Gastrocnemius medialis (tissue), 4 donors: ENCODE results near the gene FANCD2.

ENCODE experiments used
- POLR2A ChIP-seq, 2 donors: fragments of 450-650 bp; IDR thresholded peaks; one replicate each; pipeline ENCODE4 v1.6.1; 2017; ENCODE audit warnings: antibody characterized with exemption in 2 of 2, mild to moderate bottlenecking in 2 of 2, moderate library complexity in 2 of 2
- TF ChIP-seq, protein P1 (sequence below), 5 experiments: fragments of 450-650 bp in 3 of 5; fragments of 200-600 bp in 2 of 5; sonication (generic) in 2 of 5; IDR thresholded peaks in 4 of 5; conservative IDR thresholded peaks in 1 of 5; 1 replicate in 4 of 5; 2 replicates in 1 of 5; pipeline ENCODE4 v1.5.1; 2016 to 2019; ENCODE audit warnings: antibody characterized with exemption in 5 of 5, mild to moderate bottlenecking in 3 of 5, moderate library complexity in 3 of 5

DNA sequence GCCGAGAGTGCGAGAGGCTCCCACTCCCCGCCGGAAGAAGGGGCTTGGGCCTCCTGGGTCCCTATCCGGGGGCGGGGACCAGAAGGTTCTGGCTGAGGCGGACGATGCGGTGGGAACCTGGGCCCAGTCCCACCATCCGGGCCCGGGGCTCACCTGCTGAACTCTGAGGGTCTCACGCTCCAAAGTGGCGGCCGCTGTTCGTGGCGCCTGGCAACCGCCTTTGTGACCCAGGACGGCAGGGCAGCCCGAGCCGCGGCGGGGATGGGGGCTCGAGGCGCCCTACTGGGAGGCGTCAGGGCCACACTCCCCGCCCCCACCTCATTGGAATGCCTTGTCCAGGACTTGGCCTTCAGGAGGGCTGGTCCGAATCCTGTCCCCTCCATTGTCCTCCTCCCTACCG lies 81.9 kb downstream of the FANCD2 start, which contains the start of gene FANCD2OS:
- TF ChIP-seq, protein P1, sequence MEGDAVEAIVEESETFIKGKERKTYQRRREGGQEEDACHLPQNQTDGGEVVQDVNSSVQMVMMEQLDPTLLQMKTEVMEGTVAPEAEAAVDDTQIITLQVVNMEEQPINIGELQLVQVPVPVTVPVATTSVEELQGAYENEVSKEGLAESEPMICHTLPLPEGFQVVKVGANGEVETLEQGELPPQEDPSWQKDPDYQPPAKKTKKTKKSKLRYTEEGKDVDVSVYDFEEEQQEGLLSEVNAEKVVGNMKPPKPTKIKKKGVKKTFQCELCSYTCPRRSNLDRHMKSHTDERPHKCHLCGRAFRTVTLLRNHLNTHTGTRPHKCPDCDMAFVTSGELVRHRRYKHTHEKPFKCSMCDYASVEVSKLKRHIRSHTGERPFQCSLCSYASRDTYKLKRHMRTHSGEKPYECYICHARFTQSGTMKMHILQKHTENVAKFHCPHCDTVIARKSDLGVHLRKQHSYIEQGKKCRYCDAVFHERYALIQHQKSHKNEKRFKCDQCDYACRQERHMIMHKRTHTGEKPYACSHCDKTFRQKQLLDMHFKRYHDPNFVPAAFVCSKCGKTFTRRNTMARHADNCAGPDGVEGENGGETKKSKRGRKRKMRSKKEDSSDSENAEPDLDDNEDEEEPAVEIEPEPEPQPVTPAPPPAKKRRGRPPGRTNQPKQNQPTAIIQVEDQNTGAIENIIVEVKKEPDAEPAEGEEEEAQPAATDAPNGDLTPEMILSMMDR (IDR thresholded peaks at IDR 0.05 in 4 of 5, conservative IDR thresholded peaks at IDR 0.05 in 1 of 5): no peak
- no peak for TF ChIP-seq POLR2A (IDR thresholded peaks at IDR 0.05)
